OCI-LY3 (cell line): ENCODE results near the gene RAB20.

Source experiments
- EZH2phosphoT487 ChIP-seq: fragments of 200-600 bp; shearing (Covaris generic); IDR thresholded peaks from 2 replicates; pipeline ENCODE4 v1.6.1; 2018; ENCODE audit warnings: antibody characterized with exemption, mixed run types, low read depth
- TF ChIP-seq, protein P1 (sequence below): fragments of 200-600, 300-600 bp; sonication (generic); IDR thresholded peaks from 2 replicates; pipeline ENCODE4 v1.5.1; 2014; ENCODE audit warnings: antibody characterized with exemption, low read length, low read depth

DNA sequence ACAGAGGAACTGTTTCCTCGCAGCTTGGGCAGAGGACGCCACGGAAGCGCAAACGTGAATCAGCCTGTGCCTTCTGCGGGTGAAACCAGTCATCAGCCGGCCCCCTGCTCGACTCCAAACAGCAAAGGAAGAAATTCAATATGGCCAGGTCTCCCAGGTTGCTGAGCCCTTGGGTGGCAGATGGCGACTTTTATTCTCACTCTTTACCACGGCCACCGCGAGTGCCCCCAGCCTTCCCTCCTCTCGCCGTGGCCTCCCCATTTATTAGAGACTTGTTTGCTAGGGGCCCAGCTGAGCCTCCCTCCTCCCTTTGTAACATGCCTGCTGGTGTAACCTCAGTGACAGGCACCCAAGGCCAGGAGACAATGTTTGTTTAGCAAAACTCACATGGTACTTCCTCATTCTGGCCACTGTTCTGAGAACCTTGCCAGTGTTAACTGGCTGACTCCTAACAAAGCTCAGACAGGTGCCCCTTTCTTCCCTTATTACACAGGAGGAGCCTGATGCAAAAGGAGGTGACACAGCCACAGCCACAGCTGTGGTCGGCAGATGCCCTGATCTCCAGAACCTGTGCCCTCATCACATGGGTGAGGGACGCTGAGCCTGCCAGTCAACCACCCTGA, 5.8 kb downstream of the RAB20 start:
- TF ChIP-seq, protein P1, sequence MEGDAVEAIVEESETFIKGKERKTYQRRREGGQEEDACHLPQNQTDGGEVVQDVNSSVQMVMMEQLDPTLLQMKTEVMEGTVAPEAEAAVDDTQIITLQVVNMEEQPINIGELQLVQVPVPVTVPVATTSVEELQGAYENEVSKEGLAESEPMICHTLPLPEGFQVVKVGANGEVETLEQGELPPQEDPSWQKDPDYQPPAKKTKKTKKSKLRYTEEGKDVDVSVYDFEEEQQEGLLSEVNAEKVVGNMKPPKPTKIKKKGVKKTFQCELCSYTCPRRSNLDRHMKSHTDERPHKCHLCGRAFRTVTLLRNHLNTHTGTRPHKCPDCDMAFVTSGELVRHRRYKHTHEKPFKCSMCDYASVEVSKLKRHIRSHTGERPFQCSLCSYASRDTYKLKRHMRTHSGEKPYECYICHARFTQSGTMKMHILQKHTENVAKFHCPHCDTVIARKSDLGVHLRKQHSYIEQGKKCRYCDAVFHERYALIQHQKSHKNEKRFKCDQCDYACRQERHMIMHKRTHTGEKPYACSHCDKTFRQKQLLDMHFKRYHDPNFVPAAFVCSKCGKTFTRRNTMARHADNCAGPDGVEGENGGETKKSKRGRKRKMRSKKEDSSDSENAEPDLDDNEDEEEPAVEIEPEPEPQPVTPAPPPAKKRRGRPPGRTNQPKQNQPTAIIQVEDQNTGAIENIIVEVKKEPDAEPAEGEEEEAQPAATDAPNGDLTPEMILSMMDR, result no peak
- no peak for TF ChIP-seq EZH2phosphoT487
